Activated CD4-positive, alpha-beta memory T cell treated with anti-CD3 and anti-CD28 coated beads for 36 hours (primary cell): ENCODE results near the gene PEX11B. TPM values are rescaled to one million over a fixed set of nuclear protein-coding genes. Genes with fewer than 3 reads are reported as not detected.

Experiments used
- CTCF ChIA-PET: fragments of 350-600 bp; sonication (Branson Sonifier 250); formaldehyde crosslinking; loops from one replicate; lab custom pipeline; 2021; ENCODE audit warnings: antibody characterized with exemption, inconsistent platforms; lab: Charles Lee
- POLR2A ChIA-PET: fragments of 350-600 bp; sonication (Branson Sonifier 250); formaldehyde crosslinking; loops from one replicate; lab custom pipeline; 2021; ENCODE audit warnings: antibody characterized with exemption; lab: Charles Lee
- DNase-seq: peaks from one replicate; pipeline ENCODE4 v3.0.0-alpha.2; 2020
- H3K27ac Mint-ChIP-seq: one replicate; pipeline ENCODE4 v1.8.0; 2021; ENCODE audit warnings: mixed read lengths
- H3K27me3 Mint-ChIP-seq: one replicate; pipeline ENCODE4 v1.8.0; 2021; ENCODE audit warnings: mixed read lengths
- H3K36me3 Mint-ChIP-seq: one replicate; pipeline ENCODE4 v1.8.0; 2021; ENCODE audit warnings: mixed read lengths
- H3K4me1 Mint-ChIP-seq: one replicate; pipeline ENCODE4 v1.8.0; 2021; ENCODE audit warnings: low read depth, mixed read lengths
- H3K4me3 Mint-ChIP-seq: one replicate; pipeline ENCODE4 v1.8.0; 2021; ENCODE audit warnings: mild to moderate bottlenecking, mixed read lengths
- H3K9me3 Mint-ChIP-seq: one replicate; pipeline ENCODE4 v1.8.0; 2021; ENCODE audit warnings: mixed read lengths
- intact Hi-C: fragments of 100-400 bp; cut with micrococcal nuclease; formaldehyde crosslinking; loops from one replicate; pipeline ENCODE4 v1.15.1; 2023
- total RNA-seq, 2 experiments: library from RNA; stranded (reverse); gene quantifications; one replicate each; pipeline ENCODE4 v1.2.3, GENCODE V29; 2021

Gene PEX11B
- 10 to 100 TPM; 22.8 to 25.6 TPM for total RNA-seq

GRCh38 chr1:145918144-145918991, at the start of gene PEX11B:
Gene PEX11B, minus strand, starts transcription at chr1:145918717. Its CDS starts 29 bp downstream, at chr1:145918688.
- peak; percentile 94 for DNase-seq
- ChIA-PET POLR2A (interaction anchor here (0.6 to 3.3 kb wide), 8 partner anchors 9 to 133 kb away, joined by 3 to 35 read pairs (median 6); partner anchors contain the start of genes ANKRD34A, LIX1L, PIAS3 and POLR3GL), CTCF (interaction anchor here (1.0 to 2.1 kb wide), 8 partner anchors 9 to 93 kb away, joined by 3 to 8 read pairs (median 4); partner anchors contain the start of genes ANKRD34A, ITGA10, LIX1L and NUDT17)
- Mint-ChIP-seq H3K27me3 (no peaks in the 10 kb centered on the region), H3K9me3 (no peaks in the 10 kb centered on the region), H3K36me3 (peaks cover 16% of the 10 kb centered on the region), H3K4me1 (peaks cover 45% of the 10 kb centered on the region), H3K4me3 (peak within 1 kb of the TSS; percentile 90), H3K27ac (peak within 1 kb of the TSS; percentile 96)
- intact Hi-C loops = loop anchor here (1.0 to 5.0 kb wide), 8 partner anchors 8 to 119 kb away; partner anchors contain the start of genes ANKRD34A, LIX1L, PIAS3 and POLR3GL

GRCh38 chr1:145967288-145967687, 48.8 kb upstream of the PEX11B start:
- POLR2A ChIA-PET = no interaction called here
- H3K4me1 Mint-ChIP-seq = peaks cover 19% of the 10 kb centered on the region
- CTCF ChIA-PET = interaction anchor here (1.0 to 6.1 kb wide), 5 partner anchors 10 to 40 kb away, joined by 3 to 62 read pairs (median 5); no protein-coding TSS in a partner anchor

GRCh38 chr1:145965119-145965744, 46.7 kb upstream of the PEX11B start:
- H3K27me3 Mint-ChIP-seq = no peaks in the 10 kb centered on the region
- peaks cover 4% of the 10 kb centered on the region for H3K36me3 Mint-ChIP-seq
- peak overlapping the region; percentile 95 for H3K27ac Mint-ChIP-seq
- CTCF ChIA-PET = interaction anchor here (0.6 to 6.1 kb wide), 12 partner anchors 13 to 120 kb away, joined by 3 to 62 read pairs (median 5); partner anchors contain the start of genes ITGA10, NUDT17 and RBM8A
- peak overlapping the region; percentile 98 for H3K4me3 Mint-ChIP-seq
- DNase-seq = no peak
- POLR2A ChIA-PET = interaction anchor here (1.0 to 6.2 kb wide), 16 partner anchors 12 to 141 kb away, joined by 3 to 62 read pairs (median 7); partner anchors contain the start of genes PEX11B, PIAS3, POLR3C and RBM8A
- H3K4me1 Mint-ChIP-seq = peaks cover 25% of the 10 kb centered on the region
- H3K9me3 Mint-ChIP-seq = peaks cover 9% of the 10 kb centered on the region
- intact Hi-C loops = no loop called here

More at GRCh38 chr1:145967288-145967687, 48.8 kb upstream of the PEX11B start:
- H3K36me3 Mint-ChIP-seq = peaks cover 4% of the 10 kb centered on the region
- peaks cover 9% of the 10 kb centered on the region for H3K9me3 Mint-ChIP-seq
- H3K27me3 Mint-ChIP-seq = no peaks in the 10 kb centered on the region
- intact Hi-C loops = no loop called here
- no peak overlapping the region for H3K27ac Mint-ChIP-seq
- H3K4me3 Mint-ChIP-seq = no peak overlapping the region
- no peak for DNase-seq

GRCh38 chr1:145964328-145965118, 46.0 kb upstream of the PEX11B start, which contains the start of the genes ANKRD34A and POLR3GL:
Gene ANKRD34A, minus strand, starts transcription at chr1:145964575. Its CDS starts 2,816 bp downstream, at chr1:145961759.
Gene POLR3GL, plus strand, starts transcription at chr1:145964690. Its CDS starts 10,176 bp downstream, at chr1:145974866.
- H3K4me3 Mint-ChIP-seq = peak within 1 kb of the TSS; percentile 98
- intact Hi-C loops = loop anchor here (1.0 kb wide), 4 partner anchors 13 to 71 kb away; partner anchors contain the start of genes PEX11B and TXNIP
- H3K27ac Mint-ChIP-seq = peak within 1 kb of the TSS; percentile 95
- no peaks in the 10 kb centered on the region for H3K27me3 Mint-ChIP-seq
- ChIA-PET CTCF (interaction anchor here (0.6 to 6.1 kb wide), 16 partner anchors 14 to 120 kb away, joined by 3 to 62 read pairs (median 4); partner anchors contain the start of genes ITGA10, NUDT17, PEX11B and RBM8A), POLR2A (interaction anchor here (0.6 to 6.2 kb wide), 20 partner anchors 8 to 499 kb away, joined by 3 to 62 read pairs (median 6); partner anchors contain the start of genes PEX11B, PIAS3, POLR3C and RBM8A)
- peaks cover 9% of the 10 kb centered on the region for H3K9me3 Mint-ChIP-seq
- DNase-seq = peak; percentile 96
- peaks cover 29% of the 10 kb centered on the region for H3K4me1 Mint-ChIP-seq
- peaks cover 4% of the 10 kb centered on the region for H3K36me3 Mint-ChIP-seq

- Mint-ChIP-seq H3K4me1 (peaks cover 39% of the 10 kb centered on the region), H3K4me3 (peak overlapping the region; percentile 98), H3K36me3 (peaks cover 4% of the 10 kb centered on the region), H3K27ac (peak overlapping the region; percentile 95), H3K9me3 (peaks cover 9% of the 10 kb centered on the region), H3K27me3 (no peaks in the 10 kb centered on the region)
- no peak for DNase-seq
- intact Hi-C loops = loop anchor here (1.0 kb wide), 4 partner anchors 14 to 72 kb away; partner anchors contain the start of genes PEX11B and TXNIP
- ChIA-PET CTCF (interaction anchor here (1.0 to 6.1 kb wide), 12 partner anchors 14 to 119 kb away, joined by 3 to 62 read pairs (median 5); partner anchors contain the start of genes ITGA10, NUDT17, PEX11B and PIAS3), POLR2A (interaction anchor here (0.8 to 6.2 kb wide), 14 partner anchors 16 to 498 kb away, joined by 3 to 62 read pairs (median 8); partner anchors contain the start of genes PEX11B, PIAS3, RBM8A and TXNIP)
Observed at GRCh38 chr1:145963265-145964019, 44.9 kb upstream of the PEX11B start.

- Mint-ChIP-seq H3K4me1 (peaks cover 42% of the 10 kb centered on the region), H3K9me3 (peaks cover 7% of the 10 kb centered on the region), H3K4me3 (peak overlapping the region; percentile 98), H3K27me3 (no peaks in the 10 kb centered on the region), H3K27ac (peak overlapping the region; percentile 95), H3K36me3 (peaks cover 1% of the 10 kb centered on the region)
- POLR2A ChIA-PET = interaction anchor here (0.8 to 6.2 kb wide), 7 partner anchors 15 to 90 kb away, joined by 3 to 62 read pairs (median 6); partner anchors contain the start of gene RBM8A
- peak; percentile 55 for DNase-seq
- intact Hi-C loops = no loop called here
- CTCF ChIA-PET = interaction anchor here (0.7 to 6.1 kb wide), 7 partner anchors 16 to 117 kb away, joined by 3 to 62 read pairs (median 5); partner anchors contain the start of genes NUDT17, PIAS3 and RBM8A
Observed at GRCh38 chr1:145962157-145963102, 43.9 kb upstream of the PEX11B start.

- ChIA-PET POLR2A (interaction anchor here (0.8 to 6.2 kb wide), 2 partner anchors 16 to 34 kb away, joined by 3 to 62 read pairs; partner anchors contain the start of gene RBM8A), CTCF (interaction anchor here (1.0 to 6.1 kb wide), 3 partner anchors 17 to 46 kb away, joined by 4 to 62 read pairs (median 5); partner anchors contain the start of gene RBM8A)
- H3K4me1 Mint-ChIP-seq = peaks cover 44% of the 10 kb centered on the region
- peak; percentile 76 for DNase-seq
- no peaks in the 10 kb centered on the region for H3K27me3 Mint-ChIP-seq
- intact Hi-C loops = no loop called here
- peak overlapping the region; percentile 84 for H3K27ac Mint-ChIP-seq
- H3K9me3 Mint-ChIP-seq = no peaks in the 10 kb centered on the region
- peaks cover 1% of the 10 kb centered on the region for H3K36me3 Mint-ChIP-seq
- H3K4me3 Mint-ChIP-seq = peak overlapping the region; percentile 91
Observed at GRCh38 chr1:145961425-145962156, 43.1 kb upstream of the PEX11B start.

- intact Hi-C loops = no loop called here
- CTCF ChIA-PET = interaction anchor here (6.1 kb wide), 1 partner anchor 17 kb away, joined by 62 read pairs; no protein-coding TSS in a partner anchor
- Mint-ChIP-seq H3K4me3 (peak overlapping the region; percentile 91), H3K27ac (peak overlapping the region; percentile 75), H3K27me3 (no peaks in the 10 kb centered on the region), H3K36me3 (peaks cover 1% of the 10 kb centered on the region), H3K4me1 (peaks cover 46% of the 10 kb centered on the region), H3K9me3 (no peaks in the 10 kb centered on the region)
- DNase-seq = no peak
- POLR2A ChIA-PET = interaction anchor here (6.2 kb wide), 1 partner anchor 34 kb away, joined by 62 read pairs; the partner anchor contains the start of gene RBM8A
Observed at GRCh38 chr1:145961109-145961424, 42.5 kb upstream of the PEX11B start.
